RKO (cell line): ENCODE data around the gene SENP8.

Source experiments
- DNase-seq: peaks from one replicate; pipeline ENCODE4 v3.0.0-alpha.2; 2016; ENCODE audit warnings: low spot score

Gene SENP8

DNA sequence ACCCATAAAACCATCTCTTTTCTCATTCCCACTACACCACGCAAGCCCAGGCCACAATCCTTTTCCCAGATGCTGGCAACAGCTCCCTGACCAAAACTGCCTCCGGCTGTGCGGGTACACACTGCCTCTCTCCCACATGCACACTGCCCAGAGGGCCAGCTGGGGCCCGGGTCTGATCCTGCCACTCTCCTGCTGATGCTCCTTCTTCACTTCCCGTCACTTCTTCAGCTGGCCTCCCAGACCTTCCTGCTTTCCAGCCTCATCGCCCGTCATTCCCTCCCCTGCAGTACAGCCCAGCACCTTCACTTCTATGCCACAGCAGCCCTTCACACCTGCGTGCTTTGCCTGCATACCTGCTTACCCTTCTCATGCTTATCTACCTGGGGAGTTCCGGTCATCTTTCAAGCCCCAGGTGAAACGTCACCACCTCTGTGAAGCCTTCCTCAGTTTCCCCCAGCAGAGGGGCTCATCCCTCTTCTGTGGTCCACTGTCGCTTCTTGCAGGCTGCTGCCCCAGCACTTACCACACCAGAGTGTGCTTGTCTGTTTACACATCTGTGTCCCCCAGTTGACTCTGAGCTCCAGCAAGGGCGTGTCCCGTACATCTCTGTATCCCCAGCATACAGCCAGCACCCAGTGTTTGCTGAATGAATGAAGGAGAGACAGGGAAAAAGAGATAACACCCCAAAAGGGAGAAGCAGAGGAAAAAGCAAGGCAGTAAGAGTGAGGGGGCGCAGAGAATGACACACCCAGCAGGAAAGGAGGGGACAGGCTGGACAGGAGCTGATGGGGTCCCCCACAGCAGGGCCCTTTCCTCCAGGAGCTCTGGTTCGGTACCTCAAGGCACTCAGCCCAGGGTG, 57.2 kb downstream of the SENP8 start:
- DNase-seq: no peak

- DNase-seq: no peak
These were observed 58.0 kb downstream of the SENP8 start for GRCh38 chr15:72176159-72176558.

DNA sequence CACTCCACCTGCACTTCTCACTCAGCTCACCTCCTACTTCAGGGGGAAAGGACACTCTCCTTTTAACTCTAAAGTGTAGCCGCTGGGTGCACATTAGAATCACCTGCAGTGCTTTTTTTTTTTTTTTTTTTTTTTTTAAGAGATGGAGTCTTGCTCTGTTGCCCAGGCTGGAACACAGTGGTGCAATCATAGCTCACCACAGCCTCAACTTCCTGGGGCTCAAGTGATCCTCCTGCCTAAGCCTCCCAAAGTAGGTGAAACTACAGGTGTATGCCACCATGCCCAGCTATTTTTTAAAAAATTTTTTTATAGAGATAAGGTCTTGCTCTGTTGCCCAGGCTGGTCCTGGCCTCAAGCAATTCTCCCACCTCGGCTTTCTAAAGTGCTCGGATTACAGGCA, 58.5 kb downstream of the SENP8 start:
- no peak for DNase-seq

DNA sequence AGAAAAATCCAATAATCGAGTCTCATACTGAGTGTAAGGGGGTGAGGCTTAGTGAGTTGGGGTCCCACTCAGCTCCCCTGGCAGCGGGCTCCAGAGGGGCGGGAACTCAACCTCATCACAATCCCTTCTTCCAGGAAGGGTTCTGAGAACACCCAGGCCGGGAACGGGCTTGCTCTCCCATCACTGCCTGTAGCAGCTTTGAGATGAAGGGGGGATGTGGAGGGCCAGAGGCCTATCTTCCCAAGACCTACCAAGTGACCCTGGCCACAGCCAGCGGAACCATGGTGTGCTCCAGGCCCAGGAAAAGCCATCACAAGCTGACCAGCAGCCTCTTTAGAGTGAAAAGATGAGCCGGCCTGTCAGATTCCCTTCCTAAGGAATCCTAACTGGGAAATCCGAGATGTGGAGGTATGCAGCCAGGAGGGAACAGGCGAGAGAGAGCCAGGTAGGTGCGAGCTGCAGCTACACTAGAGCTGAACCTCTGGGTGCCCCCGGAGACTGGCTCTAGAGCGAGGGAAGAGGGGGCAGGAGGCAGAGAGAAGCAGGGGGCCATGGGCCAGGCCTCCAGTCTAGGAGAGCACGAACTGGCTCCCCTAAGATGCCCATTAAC, 60.9 kb downstream of the SENP8 start:
- no peak for DNase-seq

DNA sequence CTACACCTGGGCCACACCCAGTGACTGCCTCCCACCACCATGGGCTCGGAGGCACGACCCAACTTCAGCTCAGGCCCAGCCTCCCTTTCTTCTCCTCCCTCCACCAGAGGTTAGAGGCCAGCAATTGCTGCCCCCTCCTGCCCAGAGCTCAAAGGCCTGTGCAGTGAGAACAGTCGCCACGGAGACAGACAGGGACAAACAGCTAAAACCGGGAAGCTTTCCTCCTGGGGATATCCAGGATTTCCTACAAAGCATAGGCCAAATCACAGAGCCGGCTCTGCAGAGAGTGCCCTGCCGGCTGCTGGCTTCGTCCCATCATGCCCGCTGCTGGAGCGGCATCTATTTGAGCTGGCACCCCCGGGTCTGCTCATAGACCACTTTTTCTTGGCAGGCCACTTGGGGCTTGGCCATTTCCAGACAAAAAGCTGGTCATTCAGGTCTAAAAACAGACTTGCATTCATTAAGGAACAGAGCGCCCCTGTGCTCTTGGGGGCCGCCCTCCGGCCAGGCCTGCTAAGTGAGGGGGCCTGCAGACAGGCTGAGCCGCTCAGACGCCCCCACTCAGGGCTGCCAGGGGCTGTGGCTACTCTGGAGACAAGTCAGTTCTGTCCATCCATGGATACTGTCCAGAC, 61.9 kb downstream of the SENP8 start:
- no peak for DNase-seq

- no peak for DNase-seq
These were observed 62.6 kb downstream of the SENP8 start for GRCh38 chr15:72180761-72181324.

DNA sequence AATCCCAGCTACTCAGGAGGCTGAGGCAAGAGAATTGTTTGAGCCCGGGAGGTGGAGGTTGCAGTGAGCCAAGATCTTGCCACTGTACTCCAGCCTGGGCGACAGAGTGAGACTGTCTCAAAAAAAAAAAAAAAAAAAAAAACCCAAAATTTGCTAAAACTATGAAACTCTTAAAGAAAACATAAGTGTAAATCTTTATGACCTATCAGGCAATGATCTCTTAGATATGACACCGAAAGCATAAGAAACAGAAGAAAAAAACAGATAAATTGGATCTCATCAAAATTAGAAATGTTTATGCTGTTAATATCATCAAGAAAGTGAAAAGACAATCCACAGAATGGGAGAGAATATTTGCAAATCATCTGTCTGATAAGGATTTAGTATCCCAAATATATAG, 64.0 kb downstream of the SENP8 start:
- no peak for DNase-seq

DNA sequence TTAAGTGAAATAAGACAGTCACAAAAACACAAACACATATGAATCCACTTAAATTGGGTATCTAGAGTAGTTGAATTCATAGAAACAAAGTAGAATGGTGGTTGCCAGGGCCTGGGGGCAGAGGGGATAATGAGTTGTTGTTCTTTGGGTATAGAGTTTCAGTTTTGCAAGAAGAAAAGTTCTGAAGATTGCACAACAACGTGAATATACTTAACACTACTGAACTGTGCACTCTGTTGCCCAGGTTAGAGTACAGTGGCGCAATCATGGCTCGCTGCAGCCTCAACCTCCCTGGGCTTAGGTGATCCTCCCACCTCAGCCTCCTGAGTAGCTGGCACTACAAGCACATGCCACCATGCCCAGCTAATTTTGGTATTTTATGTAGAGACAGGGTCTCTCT, 64.5 kb downstream of the SENP8 start:
- DNase-seq: no peak

GRCh38 chr15:72183781-72184164, 65.6 kb downstream of the SENP8 start:
- DNase-seq: no peak

GRCh38 chr15:72184165-72184811, 66.1 kb downstream of the SENP8 start:
- no peak for DNase-seq

GRCh38 chr15:72189250-72189902, 71.2 kb downstream of the SENP8 start:
- DNase-seq: no peak

DNA sequence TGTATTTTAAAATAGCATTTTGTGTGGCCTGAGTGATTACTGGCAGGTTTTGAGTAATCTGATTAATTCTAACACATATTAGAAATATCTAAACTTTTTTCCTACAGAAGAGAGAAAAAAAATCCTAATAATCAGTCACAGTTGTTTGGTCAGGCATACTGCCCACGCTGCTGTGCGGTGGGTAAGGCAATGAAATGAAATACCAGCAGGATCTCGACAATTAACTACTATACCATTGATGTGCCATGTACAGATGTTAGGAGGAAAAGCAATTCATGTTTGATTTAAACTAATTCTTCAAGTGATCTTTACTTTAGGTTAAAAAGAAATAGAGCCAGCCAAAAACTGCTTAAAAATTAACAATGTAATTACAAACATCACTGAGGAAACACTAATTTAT, 74.2 kb downstream of the SENP8 start:
- no peak for DNase-seq
